GM18502 (cell line): ENCODE measurements around the gene PHACTR1.

Source experiments
- ATAC-seq: cut with Tn5 transposase; IDR thresholded peaks from one replicate; pipeline ENCODE4 v1.9.1; 2021; ENCODE audit warnings: mild to moderate bottlenecking; ENCODE audit not compliant: unreplicated experiment, poor library complexity

The PHACTR1 gene

GRCh38 chr6:13272131-13273046 is 555.8 kb downstream of the PHACTR1 start:
- peak; percentile 70 for ATAC-seq

- ATAC-seq = no peak
These were observed 556.8 kb downstream of the PHACTR1 start for GRCh38 chr6:13273202-13273930.

- peak; percentile 55 for ATAC-seq
These were observed 557.6 kb downstream of the PHACTR1 start for GRCh38 chr6:13273931-13274706.

GRCh38 chr6:13274707-13275434 is 558.3 kb downstream of the PHACTR1 start:
- ATAC-seq = no peak

GRCh38 chr6:13275435-13275989 is 558.9 kb downstream of the PHACTR1 start:
- no peak for ATAC-seq

GRCh38 chr6:13277231-13277630 is 560.7 kb downstream of the PHACTR1 start:
- ATAC-seq = no peak

GRCh38 chr6:13278164-13278563 is 561.6 kb downstream of the PHACTR1 start:
- ATAC-seq = no peak

- no peak for ATAC-seq
These were observed 562.4 kb downstream of the PHACTR1 start for GRCh38 chr6:13278991-13279390.

GRCh38 chr6:13280254-13280653 is 563.7 kb downstream of the PHACTR1 start:
- no peak for ATAC-seq

- no peak for ATAC-seq
These were observed 565.1 kb downstream of the PHACTR1 start for GRCh38 chr6:13281686-13282085.

- no peak for ATAC-seq
These were observed 566.0 kb downstream of the PHACTR1 start for GRCh38 chr6:13282393-13283069.

GRCh38 chr6:13283331-13283730 is 566.8 kb downstream of the PHACTR1 start:
- ATAC-seq = no peak

GRCh38 chr6:13284646-13285045 is 568.1 kb downstream of the PHACTR1 start:
- no peak for ATAC-seq

GRCh38 chr6:13285705-13286104 is 569.1 kb downstream of the PHACTR1 start:
- no peak for ATAC-seq

GRCh38 chr6:13286181-13286580 is 569.6 kb downstream of the PHACTR1 start:
- peak; percentile 72 for ATAC-seq

GRCh38 chr6:13287104-13287503 is 570.5 kb downstream of the PHACTR1 start:
- ATAC-seq = no peak

GRCh38 chr6:13288481-13288880 is 571.9 kb downstream of the PHACTR1 start:
- no peak for ATAC-seq

GRCh38 chr6:13288969-13289391 is 572.4 kb downstream of the PHACTR1 start:
- ATAC-seq = no peak

GRCh38 chr6:13289789-13290318 is 573.3 kb downstream of the PHACTR1 start:
- no peak for ATAC-seq
